Inferior parietal cortex (tissue), 1 donor: ENCODE measurements around the gene PEPD.

Experiments used
- DNase-seq: peaks from one replicate; pipeline ENCODE4 v3.0.0-alpha.2; 2016; ENCODE audit errors: extremely low spot score

PEPD gene

DNA sequence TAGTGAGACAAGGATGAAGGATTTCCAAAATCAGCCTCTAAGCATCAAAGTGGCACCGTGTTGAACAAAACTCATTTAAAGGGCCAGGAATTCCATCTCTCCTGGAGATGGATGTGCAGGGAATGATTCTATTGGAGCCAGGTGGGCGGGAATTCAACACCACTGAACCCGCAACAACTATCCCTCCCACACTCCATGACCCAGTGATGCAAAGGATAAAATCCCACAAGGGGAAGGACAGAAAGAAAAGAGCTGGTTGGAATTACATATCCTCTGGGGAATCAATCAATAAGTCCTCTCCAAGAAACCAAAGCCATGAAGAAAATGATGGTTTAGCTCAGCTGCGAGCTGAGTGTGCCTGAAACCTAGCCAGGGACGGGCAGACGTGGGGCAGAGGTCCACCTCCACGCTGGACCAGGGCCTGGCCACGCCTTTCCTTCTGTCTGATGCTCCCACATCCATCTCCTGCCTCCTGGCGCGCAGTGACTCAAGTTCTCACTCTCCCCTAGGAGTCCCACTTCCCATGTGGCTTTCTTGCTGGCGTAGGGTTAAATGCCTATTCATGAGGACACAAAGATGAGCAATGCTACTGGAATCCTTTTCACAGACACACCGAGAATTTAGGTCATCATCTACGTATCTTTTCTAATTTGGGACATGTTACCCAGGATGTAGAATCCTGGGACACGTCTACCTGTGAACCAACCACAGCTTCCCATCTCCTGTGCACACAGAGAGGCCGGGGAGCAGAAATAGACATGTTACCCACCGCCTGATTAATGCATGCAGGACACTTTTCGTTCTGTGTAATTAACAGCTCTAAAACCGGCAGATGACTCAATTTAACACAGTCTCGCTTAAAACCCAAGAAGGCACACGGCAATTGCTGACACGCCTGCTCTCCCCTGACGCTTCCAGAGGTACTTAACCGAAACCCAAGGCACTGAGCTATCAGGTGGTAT, 48.6 kb downstream of the PEPD start:
- peak; percentile 29 for DNase-seq

DNA sequence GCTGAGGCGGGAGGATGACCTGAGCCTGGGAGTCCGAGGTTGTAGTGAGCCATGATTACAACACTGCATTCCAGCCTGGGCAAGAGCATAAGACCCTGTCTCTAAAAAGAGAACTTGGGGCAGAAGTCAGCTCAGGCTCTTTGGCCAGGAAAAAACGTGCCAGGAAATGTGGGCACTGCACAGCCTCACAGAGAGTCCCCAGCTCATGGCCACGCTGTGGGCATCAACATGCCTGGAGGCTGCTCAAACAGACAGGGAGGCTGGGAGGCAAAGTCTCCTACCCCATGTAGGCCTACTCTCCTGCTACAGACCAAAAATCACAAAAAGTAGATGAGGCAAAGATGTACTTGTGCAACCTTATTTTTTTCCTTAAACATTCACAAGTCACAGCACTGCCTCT, 49.4 kb downstream of the PEPD start:
- no peak for DNase-seq

DNA sequence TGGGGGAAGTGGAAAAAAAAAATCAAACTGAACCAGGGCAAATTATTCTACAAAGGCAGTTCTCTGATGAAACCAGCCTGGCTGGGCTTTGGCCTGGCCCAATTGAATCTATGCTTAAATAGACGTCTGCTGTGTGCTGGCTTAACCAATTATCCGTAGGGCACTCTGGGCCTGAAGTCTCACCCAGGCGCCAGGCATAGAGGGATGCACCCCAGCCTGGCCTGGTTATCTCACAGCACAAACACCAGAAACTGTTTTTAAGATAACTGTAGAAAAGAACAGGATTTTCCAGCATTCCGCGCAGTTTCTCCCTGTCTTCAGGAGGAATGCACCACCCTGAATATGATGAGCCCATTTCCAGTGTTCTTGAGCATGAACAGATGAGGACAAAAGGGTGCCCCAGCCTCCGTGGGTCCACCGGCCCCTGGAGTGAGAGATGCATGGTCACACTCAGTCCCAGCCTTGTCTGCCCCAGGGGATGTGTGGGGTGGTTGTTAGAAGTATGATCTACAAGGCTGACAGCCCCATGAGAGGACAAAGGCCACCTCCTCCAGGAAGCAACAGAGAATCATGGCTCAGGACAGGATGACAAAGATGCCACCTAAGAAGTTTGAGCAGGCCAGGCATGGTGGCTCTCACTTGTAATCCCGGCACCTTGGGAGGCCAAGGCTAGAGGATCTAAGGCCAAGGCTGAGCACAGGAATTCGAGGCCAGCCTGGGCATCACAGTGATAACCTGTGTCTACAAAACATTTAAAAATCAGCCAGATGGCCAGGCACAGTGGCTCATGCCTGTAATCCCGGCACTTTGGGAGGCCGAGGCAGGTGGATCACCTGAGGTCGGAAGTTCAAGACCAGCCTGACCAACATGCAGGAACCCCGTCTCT, 50.2 kb downstream of the PEPD start:
- no peak for DNase-seq

DNA sequence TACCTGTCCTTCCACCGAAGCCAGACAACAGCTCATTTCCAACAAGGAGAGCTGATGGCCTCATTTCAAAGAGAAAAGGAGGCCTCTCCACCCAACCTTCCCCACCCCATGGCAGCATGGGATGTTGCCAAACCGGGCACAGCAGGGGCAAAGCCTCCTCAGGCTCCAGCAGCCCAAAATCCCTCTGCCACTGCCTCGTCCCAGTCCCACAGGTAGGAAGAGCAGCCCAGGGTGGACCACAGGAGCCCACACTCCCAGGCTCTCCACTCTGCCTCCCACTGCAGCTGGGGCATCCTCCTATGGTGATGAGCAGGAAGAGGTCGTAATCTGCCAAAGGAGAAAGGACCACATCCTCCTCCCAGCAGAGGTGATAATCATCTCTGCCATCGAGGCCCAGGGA, 50.9 kb downstream of the PEPD start:
- DNase-seq: no peak

DNA sequence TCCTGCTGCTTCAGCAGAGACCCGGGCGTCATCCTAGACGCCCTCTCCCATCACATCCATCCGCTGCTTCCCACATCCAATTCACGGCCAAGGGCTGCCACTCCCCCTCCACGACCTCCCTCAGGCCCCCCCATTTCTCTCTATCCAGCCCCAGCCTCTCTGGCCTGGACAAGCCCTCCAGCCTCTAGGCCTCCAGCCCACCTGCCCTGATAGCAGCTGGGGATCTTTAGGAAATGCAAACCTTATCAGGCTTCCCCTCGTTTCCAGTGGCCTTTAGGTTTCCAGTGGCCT, 51.6 kb downstream of the PEPD start:
- DNase-seq: no peak

DNA sequence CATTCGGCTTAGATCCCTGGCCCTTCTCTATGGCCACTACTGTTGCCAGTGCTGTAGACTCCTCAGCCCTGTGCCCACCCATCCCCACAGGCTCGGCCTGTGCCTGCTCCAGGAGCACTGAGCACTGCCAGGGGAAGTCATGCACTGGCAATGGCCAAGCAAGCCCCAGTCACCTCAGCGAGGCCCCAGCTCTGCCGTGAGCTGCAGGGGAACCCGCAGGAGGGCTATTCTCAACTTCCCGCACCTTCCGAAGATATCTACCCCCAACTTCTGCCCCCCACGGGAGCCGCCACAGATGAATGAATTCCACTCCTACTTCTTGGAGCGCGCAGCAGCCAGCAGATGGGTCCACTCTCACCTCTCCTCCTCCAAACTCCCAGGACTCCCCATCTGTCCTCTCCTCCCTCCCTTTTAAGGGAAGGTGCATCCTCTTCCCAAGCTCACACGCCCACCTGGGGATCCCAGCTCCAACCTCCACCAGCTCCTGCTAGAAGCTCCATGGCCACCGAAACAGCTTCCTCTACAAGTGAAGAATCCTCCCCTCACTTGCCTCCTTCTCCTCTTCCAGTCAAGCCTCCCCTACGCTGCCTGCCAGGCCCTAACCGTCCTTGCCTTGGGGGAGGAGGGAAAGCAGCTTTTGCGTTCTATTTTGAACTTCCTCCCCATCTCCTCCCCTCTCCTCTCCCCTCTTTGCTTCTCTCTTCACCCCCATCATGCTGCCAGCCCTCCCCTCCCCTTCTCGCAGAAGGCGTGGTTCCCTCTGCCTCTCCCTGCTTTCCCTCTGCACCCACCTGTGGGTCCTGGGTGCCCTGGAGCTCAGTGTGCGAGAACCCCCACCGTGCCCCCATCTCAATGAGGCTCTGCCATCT, 52.2 kb downstream of the PEPD start:
- DNase-seq: peak; percentile 45

DNA sequence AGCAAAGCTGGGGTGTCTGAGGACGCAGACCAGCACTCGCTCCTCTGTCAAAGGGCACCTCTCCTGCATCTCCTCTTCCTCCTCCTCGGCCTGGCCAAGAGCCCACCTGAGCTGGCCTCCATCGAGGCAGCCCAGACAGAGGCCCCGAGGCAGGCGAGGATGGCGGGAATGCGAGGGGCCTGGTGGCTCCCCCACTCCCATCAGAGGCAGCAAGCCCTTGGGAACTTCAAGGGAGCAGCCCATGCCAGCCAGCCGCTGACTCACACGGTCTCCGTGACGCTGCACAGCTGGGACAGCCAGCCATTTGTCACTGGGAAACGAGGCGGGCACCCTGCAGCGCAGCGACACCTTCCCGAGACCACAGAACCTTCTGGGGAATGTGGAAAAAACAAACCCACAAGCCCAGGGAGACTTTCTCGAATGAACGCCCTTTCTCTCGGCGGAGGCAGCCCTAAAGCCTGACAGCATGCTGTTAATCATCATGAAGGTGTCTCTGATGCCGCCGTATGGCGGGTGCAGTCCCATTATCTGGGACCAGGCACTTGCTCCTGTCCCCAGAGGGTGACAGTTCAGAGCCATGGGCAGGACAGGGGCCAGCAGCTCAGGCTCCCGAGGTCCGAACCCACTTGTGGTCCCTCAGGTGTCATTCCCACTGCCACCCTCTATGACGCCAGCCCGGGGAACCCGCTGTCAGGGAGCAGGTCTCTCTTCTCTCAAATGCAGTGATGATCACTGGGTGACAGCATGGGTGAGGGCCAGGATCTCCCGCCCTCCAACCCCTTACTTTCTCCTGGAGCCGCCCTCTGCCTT, 53.0 kb downstream of the PEPD start:
- no peak for DNase-seq

DNA sequence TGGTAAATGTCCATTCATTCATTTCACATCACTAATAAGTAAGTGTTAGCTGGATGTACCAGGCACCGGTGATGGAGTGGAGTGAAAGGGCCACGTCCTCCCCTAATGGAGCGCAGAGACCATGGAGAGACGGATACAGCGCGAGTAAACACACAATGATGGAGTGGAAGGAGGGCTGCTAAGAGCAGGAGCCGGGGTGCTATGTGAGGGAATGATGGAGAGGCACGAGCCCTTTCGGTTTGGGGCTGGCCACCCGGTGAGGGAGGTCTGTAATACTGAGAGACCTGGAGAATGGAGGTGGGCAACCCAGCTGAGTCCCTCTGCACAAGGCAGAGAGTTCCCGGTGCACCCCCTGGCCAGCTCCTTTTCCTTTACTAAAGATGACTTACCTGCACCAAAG, 53.7 kb downstream of the PEPD start:
- no peak for DNase-seq

DNA sequence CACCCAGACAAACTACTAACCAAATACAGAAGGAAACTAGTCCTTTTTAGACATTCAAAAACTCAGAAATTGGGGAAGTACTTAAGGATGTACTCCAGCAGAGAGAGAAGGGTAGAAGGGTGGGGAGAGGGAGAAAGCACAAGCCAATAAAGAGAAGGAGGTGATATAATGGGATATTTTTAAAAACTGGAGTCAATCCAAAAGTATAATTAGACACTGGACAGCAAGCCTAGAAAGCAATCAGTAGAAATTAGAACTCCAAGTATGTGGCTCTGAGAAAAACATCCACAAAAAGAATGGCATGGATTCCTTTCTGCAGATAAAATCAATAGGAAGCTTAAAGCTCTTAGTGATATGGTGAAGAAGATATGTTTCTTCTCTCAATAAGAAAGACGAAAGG, 55.8 kb downstream of the PEPD start:
- no peak for DNase-seq

DNA sequence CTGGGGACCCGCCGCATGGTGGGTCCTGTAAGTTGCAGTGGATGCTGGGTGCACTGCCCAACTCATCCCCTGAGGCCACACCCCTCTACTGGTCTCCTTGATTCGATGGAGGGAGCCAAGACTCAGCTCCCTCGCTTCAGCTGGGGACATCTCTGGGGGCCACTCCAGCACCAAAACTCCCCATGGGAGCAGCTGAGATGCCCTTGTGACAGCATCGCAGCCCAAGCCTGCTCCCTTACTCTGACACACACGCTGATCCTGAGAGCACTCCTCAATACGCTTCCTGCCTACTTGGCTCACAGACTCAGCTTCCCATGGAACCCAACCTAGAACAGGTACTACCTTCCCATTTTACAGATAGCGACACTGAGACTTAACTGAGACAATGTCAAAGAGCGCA, 56.2 kb downstream of the PEPD start:
- DNase-seq: no peak

DNA sequence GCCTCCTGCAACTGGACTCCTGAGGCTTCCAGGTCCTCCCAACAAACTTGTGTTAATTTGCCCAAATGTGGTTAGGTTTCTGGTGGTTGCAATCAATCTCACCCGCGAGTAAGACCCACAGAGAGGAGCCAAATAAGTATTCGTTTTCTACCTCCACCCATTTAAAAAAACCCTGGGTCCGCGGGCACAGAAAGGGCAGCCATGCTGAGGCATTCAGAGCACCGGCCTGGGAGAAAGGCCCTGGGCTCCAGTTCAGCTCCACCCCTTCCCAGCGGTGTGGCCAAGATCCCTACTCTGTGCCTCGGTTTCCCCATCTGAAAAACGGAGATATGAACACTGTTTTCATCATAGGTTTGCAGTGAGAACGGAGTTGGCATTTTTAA, 56.9 kb downstream of the PEPD start:
- DNase-seq: no peak

DNA sequence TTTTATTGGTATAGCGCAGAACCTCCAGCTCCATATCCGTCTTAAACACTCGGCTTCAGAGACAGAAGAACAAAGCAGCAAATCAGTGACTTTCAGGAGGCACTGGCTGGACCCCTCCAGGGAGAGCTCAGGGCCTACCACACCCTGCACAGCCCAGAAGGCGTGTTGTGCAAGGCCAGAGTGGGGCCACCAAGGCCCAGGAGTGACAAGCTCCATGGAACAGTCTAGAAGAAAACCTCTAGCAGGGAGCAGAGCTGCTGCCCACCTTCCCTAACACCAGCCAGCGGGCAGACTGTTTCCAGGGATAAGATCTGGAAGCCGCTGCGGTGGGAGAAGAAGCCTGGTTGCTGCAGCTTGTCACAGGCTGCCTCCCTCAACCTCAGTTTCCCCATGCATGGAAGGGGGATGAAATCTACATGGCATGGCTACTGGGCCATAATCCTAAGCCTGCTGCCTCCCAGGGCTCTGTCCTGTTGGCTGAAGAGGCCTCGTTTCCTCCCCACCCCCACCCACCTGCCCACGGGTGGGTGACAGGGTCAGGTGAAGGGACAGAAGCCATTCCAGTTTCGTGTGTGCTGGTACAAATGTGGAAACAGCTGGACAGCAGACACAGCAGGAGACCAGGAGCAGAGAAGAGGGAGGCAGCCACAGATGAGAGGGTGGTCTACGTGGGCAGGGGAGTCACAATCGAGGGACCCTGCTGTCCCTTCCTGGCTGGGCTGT, 57.4 kb downstream of the PEPD start:
- no peak for DNase-seq

DNA sequence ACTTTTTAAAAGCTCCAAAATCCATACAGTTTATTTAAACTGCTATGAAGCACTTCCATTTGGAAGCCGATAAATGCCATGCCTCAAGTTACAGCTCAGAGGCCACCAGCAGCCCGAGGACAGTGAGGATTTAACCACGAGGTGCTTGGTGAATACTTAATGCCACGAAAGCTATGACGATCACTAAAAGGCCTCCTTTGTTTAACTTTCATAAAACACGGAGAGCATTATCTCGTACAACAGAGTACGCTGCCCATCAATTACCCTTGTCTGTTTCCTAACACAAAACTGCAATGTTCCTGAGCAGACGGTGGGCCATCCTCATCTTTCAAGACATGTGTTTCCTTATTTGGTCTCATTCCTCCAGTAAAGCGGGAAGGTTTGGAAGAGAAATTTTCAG, 58.4 kb downstream of the PEPD start:
- no peak for DNase-seq

DNA sequence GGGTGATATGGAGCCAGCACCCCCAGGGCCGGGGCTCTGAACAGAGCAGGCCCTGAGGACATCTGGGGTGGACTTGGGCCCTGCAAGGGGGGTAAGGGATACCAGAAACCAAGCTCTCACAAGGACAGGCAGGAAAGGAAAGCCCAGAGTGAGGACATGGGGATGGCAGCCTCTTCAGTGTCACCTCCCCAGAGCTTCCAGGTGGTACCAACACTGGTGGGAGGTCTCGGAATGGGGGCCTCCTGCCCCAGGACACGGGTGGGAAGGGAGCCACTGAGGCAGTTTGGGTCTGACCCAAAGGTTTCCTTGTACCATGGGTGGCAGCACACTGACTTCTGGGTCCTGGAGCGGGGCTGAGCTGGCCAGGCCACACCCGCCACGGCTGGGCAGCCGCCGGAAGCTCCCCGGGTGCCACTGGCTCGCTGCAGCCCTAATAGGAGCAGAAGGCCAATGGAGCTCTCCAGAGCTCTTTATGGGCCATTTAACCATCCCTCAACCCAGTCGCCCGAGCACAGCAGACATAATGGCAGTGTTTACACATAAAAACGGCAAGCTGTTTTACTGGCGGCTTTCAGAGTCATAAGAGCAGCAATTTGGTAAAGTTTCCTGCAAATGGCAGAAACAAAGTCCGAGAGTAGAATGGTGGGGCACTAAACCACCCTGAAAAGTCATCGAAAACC, 59.3 kb downstream of the PEPD start:
- DNase-seq: no peak

DNA sequence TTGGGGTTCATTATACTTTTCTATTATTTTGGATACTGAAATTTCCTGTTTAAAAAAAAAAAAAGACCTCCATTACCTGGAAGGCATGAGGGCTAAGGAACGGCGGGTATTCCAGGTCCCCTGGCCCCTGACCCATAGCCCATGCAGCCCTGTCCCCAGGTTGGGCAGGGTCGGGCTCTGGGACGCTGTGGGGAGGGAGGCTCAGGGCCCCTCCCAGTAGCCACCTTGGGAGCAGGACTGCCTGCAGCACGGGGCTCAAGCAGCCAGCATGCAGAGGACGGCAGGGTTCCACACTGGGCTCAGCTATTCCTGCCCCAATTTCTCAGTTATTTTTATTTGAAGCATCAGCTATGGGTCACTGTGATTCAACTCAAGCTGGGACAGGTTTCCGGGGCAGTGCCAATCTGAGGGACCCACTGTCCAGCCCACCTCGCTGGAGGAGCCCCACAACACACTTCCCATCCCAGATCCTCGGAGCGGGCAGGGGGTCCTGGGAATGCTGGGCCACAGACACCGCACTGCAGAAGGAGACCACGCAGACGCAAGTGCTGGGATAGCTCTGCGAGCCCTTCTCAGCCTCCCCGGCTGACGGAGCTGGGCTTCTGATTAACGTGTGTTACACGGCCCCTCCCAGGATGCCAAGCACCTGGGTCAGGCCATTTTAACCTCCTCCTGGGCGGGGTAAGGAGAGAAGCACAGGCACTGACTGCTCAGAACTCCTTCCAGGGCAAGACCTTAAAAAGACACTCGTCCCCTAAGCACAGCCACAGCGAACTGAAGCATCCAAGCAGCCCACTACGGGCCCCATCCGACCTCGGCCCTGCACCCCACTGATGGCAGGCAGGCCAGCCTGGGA, 60.1 kb downstream of the PEPD start:
- no peak for DNase-seq

DNA sequence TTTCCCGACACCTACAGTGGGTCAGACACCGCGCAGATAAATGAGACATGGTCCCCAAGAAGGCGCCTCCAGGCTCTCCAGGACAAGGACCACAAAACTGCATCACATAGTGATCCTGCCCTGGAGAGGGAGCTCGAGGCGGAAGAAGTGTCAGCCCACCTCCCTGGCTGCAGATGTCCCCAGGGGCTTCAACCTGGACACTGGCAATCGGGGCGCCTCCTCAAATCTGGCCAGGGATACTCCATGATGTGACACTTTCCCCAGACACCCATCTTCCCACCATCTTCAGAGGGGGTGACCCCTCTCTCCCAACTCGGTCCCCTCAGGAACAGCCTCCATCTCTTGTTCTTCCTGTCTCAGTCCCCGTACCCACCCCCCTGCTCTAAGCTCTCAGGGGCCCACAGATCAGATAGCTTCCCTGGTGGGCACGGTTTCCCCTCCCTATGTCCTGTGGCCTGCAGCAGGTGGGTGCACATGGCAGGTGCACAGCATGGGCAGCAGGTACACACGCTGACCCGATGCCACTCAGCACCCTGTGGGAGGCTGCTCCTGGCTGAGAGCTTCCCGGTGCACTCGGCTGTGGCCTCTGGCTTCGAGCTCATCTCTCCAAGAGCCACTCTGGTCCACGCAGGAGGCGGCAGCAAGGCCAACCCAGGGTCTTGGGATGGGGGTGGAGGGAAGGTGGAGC, 61.2 kb downstream of the PEPD start:
- no peak for DNase-seq

DNA sequence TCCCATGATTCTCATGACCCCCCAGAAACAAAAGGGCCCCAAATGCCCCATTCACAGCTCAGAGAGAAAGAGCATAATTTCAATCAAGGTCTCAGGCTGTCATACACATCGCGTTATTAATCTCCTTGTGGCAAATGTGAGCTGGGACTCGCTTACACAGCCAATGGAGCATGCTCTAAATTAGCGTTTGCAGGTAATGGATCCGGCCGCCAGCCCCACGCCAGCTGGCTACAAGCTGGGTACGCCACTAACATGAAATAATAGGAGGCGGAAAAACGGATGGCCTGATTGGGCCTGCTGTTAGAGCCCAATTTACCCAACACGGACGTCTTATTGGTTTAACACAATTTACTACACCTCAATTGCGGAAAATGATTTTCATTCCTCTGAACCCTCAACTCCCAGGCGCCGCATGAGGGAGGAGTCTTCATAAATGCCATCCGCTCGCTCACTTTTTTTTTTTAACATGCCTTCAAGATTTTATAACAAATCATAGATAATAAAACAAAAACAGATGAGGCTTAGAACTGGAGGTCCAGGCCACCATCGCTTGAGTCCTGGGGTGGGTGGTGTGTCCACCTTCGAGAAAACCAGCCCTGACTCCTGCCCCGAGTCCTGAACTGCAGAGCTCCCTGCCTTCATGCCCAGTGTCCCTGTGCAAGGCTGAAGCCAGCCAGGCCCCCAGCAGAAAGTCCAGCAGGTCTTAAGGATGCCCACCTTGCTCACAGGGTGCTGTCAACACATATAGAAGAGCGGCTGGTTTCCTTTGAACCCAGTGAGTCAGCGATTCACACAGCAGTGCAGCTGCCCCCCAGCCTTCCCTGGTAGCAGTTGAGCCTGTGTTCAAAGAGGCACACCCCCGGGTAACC, 62.1 kb downstream of the PEPD start:
- DNase-seq: no peak
